ENCODE data around the gene KRTAP19-7. TPM values are rescaled to one million over a fixed set of nuclear protein-coding genes. Genes with fewer than 3 reads are reported as not detected.

KRTAP19-7 gene, protein sequence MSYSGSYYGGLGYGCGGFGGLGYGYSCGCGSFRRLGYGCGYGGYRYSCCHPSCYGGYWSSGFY
- total RNA-seq = not detected in 2 replicates

DNA sequence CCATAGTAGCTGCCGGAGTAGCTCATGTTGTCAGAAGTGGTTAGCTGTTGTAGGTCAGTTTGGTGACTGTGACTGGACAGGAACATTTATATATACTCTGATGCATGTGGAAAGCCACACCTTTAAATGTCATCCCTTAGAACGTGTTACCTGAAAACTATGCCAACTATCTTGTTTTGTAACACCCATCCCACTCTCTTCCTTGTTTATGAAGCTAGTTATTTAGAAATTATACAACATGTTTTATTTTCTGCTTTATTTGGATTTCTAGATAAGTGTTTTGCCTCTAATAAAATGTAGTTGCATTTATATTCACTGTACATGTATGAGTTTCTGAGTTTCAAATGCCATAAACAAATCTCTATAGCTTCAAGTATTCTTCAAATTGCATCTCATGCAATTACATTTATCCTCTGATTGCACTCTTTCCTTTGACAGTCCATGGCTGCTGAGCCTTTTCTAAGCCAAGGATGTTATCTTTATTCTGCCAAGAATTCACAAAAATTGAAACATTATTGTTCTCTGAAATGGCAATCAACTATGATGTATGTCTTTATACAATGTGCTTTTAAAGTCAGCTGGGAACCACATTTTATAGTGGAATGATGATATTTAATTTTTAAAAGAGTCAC is at the start of gene KRTAP19-7:
Gene KRTAP19-7, minus strand, starts transcription at position 51 of the 632 bp plus-strand sequence. Its CDS starts 25 bp downstream, at position 26.

DNA sequence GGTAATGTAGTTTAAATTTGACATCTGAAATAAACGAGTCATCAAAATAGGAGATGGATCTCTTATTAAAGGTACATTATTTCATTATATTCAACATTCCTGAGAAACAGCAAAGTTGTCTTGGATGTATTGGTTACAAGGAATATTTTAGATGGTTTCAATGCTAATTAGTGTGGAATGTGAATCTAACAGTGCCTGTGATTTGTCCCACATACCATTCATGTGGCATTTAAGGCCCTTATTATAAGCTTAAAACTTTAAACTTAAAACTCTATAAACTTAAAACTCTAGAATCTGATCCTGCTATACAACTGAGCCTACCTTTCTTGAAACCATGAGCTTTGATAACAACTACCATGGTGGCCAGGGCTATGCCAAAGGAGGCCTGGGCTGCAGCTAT is 39.7 kb upstream of the KRTAP19-7 start, which contains the start of gene KRTAP22-1:
Gene KRTAP22-1, plus strand, starts transcription at position 301 of the 400 bp plus-strand sequence.

DNA sequence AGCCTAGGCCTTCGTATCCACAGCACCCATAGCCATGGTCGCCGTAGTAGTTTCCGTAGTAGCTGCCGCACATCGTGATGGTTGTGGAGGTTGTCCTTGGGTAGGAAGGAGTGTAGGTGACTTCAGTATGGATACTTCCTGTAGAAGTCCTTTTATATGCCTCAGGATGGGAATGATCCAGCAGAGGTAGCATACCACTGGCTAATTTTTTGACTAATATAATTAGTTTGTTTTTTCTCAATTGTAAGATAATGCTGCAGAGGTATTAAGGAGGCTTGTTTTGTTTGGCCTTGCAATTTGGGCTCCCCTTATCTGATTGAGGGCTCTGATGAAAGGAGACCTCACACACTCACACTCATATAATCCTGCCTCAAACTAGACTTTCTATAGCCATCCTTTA is 37.7 kb upstream of the KRTAP19-7 start, which contains the start of gene KRTAP6-2:
Gene KRTAP6-2, minus strand, starts transcription at position 101 of the 400 bp plus-strand sequence. Its CDS starts 28 bp downstream, at position 73.

DNA sequence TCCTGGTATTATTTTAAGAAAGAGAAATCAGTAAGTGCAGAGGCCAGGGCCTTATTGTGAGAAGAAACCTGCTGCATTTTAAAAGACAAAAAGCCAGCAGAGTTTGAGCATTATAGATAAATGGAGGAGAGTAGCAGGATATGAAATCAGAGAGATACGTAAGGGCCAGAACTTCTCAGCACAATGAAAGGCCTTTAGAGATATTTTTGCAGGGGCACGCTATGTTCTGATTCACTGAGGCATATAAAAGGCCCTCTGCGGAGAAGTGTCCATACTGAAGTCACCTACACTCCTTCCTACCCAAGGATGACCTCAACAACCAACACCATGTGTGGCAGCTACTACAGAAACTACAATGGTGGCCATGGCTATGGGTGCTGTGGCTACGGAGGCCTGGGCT is 31.0 kb upstream of the KRTAP19-7 start, which contains the start of gene KRTAP6-3:
Gene KRTAP6-3, plus strand, starts transcription at position 301 of the 400 bp plus-strand sequence. Its CDS starts 6 bp downstream, at position 307.

DNA sequence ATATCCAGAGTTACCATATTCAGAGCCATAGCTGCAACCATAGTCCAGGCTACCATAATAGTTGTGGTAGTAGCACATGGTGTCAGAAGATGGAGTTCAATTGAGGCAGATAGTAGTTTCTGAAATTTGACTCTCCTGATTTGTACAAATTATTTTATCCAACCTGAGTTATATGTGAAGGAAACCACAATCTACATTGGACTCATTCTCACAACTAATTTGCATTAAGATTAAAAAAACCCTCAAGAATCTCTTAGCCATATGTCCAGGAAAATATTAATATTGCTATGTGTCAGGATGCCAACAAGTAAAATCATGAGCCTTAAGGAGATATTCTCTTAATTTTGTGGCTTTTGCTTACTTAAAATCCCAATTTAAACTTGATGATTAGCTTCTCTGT is 29.2 kb upstream of the KRTAP19-7 start, which contains the start of gene KRTAP22-2:
Gene KRTAP22-2, minus strand, starts transcription at position 101 of the 400 bp plus-strand sequence.

DNA sequence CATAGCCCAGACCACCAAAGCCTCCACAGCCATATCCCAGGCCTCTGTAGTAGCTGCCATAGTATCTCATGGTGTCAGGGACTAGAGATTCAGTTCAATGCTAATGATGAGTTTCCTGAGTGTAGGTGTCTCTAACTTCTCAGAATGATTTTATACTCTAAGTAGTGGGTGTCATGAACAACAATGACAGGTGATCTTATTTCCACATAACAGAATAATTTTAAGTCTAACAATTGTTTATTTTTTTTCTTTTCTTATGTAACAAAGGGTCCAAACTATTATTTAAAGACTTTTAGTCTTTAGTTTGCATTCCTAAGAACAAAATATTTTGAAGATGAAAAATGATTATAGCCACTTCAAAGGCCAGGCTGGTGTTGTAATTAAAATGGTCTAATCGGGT is 19.4 kb downstream of the KRTAP19-7 start, which contains the start of gene KRTAP19-6:
Gene KRTAP19-6, minus strand, starts transcription at position 101 of the 400 bp plus-strand sequence. Its CDS starts 31 bp downstream, at position 70.

Other genes starting within 250 kb of the KRTAP19-7 start
- not detected in 2 replicates for gene KRTAP26-1, start 241.0 kb downstream of the KRTAP19-7 start, total RNA-seq
- gene KRTAP27-1, start 223.6 kb downstream of the KRTAP19-7 start, total RNA-seq = not detected in 2 replicates
- not detected in 2 replicates for gene KRTAP23-1, start 212.7 kb downstream of the KRTAP19-7 start, total RNA-seq
- gene KRTAP13-2, start 189.0 kb downstream of the KRTAP19-7 start, total RNA-seq = not detected in 2 replicates
- gene KRTAP13-1, start 165.3 kb downstream of the KRTAP19-7 start, total RNA-seq = not detected in 2 replicates
- gene KRTAP13-3, start 135.4 kb downstream of the KRTAP19-7 start, total RNA-seq = not detected in 2 replicates
- gene KRTAP13-4, start 131.1 kb downstream of the KRTAP19-7 start, total RNA-seq = not detected in 2 replicates
- not detected in 2 replicates for gene KRTAP15-1, start 121.0 kb downstream of the KRTAP19-7 start, total RNA-seq
- not detected in 2 replicates for gene KRTAP19-1, start 80.9 kb downstream of the KRTAP19-7 start, total RNA-seq
- not detected in 2 replicates for gene KRTAP19-2, start 73.9 kb downstream of the KRTAP19-7 start, total RNA-seq
- not detected in 2 replicates for gene KRTAP19-3, start 69.3 kb downstream of the KRTAP19-7 start, total RNA-seq
- not detected in 2 replicates for gene KRTAP19-4, start 64.1 kb downstream of the KRTAP19-7 start, total RNA-seq
- not detected in 2 replicates for gene KRTAP19-5, start 59.2 kb downstream of the KRTAP19-7 start, total RNA-seq
- gene KRTAP19-6, start 19.4 kb downstream of the KRTAP19-7 start, total RNA-seq = not detected in 2 replicates
- gene KRTAP22-2, start 29.1 kb upstream of the KRTAP19-7 start, total RNA-seq = not detected in 2 replicates
- gene KRTAP6-3, start 31.1 kb upstream of the KRTAP19-7 start, total RNA-seq = not detected in 2 replicates
- gene KRTAP6-2, start 37.6 kb upstream of the KRTAP19-7 start, total RNA-seq = not detected in 2 replicates
- gene KRTAP22-1, start 39.8 kb upstream of the KRTAP19-7 start, total RNA-seq = not detected in 2 replicates
- gene KRTAP6-1, start 52.6 kb upstream of the KRTAP19-7 start, total RNA-seq = not detected in 2 replicates
- gene KRTAP20-1, start 55.1 kb upstream of the KRTAP19-7 start, total RNA-seq = not detected in 2 replicates
- not detected in 2 replicates for gene KRTAP20-4, start 59.3 kb upstream of the KRTAP19-7 start, total RNA-seq
- gene KRTAP20-2, start 73.9 kb upstream of the KRTAP19-7 start, total RNA-seq = not detected in 2 replicates
- gene KRTAP20-3, start 81.5 kb upstream of the KRTAP19-7 start, total RNA-seq = not detected in 2 replicates
- not detected in 2 replicates for gene KRTAP21-3, start 157.5 kb upstream of the KRTAP19-7 start, total RNA-seq
- gene KRTAP21-2, start 185.9 kb upstream of the KRTAP19-7 start, total RNA-seq = not detected in 2 replicates
- not detected in 2 replicates for gene KRTAP21-1, start 194.1 kb upstream of the KRTAP19-7 start, total RNA-seq

Data from cardiac ventricle fibroblast (primary cell).